HG03571 (cell line): ENCODE measurements around the gene POLG2.
"Not testable (repeated sequence)": the region's sequence is repeated elsewhere in the genome, so short reads cannot be mapped to it uniquely, and the experiment has no call there.

Experiments
- ATAC-seq: cut with Tn5 transposase; IDR thresholded peaks from one replicate; pipeline ENCODE4 v1.9.1; 2021; ENCODE audit not compliant: unreplicated experiment

POLG2 gene

DNA sequence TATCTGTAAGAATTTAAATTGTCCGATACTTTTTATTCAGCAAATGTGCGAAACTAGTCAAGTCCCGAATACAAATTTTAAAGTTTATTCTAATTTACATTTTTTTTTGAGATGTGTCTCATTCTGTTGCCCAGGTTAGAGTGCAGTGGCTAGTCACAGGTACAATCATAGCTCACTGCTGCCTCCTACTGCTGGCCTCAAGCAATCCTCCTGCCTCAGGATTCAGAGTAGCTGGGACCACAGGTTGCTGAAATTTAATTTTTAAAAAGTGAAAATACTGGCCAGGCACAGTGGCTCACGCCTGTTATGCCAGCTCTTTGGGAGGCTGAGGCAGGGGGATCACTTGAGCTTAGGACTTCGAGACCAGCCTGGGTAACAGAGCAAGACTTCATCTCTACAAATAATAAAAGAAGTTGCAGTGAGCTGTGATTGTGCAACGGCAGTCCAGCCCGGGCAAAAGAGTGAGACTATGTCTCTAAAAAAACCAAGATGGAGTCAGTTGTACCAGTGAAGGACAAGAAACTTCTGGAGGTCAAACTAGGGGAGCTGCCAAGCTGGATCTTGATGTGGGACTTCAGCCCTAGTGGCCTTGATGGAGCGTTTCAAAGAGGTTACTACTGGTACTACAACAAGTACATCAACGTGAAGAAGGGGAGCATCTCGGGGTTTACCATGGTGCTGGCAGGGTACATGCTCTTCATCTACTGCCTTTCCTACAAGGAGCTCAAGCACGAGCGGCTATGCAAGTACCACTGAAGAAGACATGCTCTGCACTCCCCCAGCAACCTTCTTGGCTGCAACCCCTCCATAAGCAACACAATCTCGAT lies 5.6 kb downstream of the POLG2 start:
- ATAC-seq: no peak

DNA sequence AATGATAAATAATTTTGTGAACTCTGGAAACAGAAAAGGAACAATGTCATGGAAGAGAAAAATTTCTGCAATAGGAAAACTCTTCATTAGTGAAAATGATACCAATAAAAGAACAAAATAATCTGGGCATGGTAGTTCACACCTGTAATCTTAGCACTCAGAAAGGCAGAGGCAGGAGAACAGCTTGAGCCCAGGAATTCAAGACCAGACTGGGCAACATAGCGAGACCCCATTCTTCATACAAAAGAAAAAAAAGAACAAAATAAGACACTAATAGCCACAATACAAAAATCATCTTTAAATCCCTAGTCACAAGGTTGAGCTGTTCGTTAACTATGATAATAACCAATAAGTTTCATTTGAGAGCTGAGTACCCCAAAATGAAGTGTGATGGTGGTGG lies 8.6 kb downstream of the POLG2 start:
- ATAC-seq: no peak

DNA sequence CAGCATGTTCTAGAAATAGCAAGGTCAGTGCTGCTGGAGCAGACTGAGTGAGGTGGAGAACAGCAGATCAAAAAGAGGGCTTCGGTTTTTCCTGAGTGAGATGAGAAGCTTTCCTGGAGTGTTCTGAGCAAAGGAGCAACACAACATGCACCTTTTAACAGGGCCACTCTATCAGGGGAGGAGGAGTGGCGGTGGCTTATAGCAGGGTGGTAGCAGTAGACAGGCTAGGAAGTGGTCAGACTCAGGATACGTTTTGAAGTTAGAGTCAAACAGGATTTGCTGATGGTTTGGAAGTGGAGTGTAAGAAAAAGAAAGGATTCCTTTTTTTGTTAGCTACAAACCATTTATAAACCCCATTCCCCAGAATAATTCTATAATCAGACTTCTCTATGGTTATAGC lies 12.5 kb downstream of the POLG2 start:
- no peak for ATAC-seq

DNA sequence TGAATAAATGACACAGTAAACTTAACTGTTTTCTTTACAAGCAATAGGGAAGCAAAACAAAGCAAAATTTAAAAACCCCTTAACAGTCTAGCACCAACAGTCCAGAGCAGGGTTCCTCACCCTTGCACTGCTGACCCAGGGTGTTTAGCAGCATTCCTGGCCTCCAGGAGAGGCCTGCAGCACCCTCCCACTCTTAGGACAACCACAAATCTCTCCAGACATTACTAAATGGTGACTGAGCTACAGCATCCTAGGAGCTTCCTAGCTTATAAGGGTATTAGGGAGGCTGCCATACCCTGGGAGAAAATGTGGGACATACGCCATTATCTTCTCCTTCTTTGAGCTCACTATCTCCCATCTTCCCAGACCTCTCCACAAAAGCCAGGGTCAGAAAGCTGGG lies 15.9 kb downstream of the POLG2 start:
- ATAC-seq: no peak

DNA sequence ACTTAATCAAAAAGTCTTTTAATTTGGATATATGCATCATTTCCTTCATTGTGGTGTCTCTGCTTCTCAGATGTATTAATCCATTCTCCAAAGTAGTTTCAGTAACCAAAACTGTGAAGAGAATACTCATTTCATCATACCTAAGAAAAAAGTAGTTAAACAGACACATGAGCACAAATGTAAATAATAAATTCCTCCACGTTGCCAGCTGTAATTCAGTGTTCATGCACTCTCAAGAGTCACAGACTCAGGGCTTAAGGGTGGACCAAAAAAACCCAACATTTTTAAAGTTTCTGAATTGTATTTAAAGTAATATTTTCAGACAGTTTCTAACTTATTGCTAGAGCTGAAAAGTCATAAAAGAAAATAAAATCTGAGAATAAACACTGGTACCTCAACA lies 19.0 kb downstream of the POLG2 start:
- ATAC-seq: no peak

DNA sequence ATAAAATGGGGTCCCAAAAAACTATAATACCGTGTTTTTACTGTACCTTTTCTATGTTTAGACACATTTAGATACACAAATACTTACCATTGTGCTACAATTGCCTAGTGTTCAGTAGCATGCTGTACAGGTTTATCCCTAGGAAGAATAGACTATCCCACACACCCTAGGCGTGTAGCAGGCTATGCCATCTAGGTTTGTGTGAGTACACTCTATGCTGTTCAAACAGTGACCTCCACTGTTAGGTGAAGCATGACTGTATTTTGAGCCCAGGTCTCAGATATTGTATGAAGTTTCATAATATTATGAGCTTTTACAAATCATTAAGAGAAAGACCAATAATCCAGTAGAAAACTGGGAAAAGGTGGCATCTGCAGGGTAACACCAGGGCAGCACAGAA lies 24.3 kb downstream of the POLG2 start:
- ATAC-seq: no peak

DNA sequence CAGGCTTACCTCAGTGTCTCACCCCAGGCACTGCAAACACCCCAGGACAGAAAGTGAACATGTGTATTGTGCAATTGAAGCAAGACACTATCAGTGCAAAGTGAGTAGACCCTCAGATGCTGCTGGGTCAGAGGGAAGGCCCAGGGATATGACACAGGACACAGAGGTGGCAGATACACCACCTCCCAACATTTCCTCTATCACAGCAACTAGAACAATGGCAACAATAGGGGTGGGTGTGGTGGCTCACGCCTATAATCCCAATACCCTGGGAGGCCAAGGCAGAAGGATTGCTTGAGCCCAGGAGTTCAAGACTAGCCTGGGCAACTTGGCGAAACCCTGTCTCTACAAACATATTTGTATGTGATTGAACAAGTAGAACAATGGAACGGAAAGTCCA lies 25.4 kb downstream of the POLG2 start:
- ATAC-seq: no peak

DNA sequence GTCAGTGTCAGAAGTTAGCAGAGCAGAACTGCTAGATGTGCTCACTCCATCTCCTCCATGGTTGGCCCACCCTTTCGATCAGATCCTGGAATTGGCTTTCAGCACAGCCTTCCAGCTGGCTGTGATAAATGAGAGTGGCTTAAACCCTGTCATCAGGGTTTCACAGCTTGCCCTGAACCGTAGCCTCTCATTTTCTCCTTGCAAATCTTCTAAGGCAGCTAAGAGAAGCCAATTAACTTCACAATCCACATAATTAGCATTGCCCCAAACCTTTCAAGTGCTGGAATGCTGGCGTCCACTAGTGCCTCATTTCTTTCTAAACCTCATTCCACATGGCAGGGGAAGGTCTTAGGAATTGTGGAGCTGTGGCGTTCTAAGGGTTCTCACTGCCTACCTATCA lies 26.2 kb downstream of the POLG2 start:
- no peak for ATAC-seq

DNA sequence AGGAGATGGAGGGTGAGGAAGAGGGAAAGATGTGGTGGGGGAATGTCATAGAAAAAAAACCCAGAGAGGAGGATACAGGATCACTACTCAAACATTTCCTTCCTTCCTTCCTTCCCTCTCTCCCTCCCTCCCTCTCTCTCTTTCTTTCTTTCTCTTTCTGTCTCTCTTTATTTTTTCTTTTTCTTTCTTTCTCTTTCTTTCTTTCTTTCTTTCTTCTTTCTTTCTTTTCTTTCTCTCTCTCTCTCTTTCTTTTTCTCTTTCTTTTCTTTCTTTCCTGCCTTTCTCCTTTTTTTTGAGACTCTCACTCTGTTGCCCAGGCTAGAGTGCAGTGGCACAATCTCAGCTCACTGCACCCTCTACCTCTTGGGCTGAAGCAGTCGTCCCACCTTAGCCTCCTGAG lies 30.0 kb downstream of the POLG2 start:
- ATAC-seq: not testable (repeated sequence)

DNA sequence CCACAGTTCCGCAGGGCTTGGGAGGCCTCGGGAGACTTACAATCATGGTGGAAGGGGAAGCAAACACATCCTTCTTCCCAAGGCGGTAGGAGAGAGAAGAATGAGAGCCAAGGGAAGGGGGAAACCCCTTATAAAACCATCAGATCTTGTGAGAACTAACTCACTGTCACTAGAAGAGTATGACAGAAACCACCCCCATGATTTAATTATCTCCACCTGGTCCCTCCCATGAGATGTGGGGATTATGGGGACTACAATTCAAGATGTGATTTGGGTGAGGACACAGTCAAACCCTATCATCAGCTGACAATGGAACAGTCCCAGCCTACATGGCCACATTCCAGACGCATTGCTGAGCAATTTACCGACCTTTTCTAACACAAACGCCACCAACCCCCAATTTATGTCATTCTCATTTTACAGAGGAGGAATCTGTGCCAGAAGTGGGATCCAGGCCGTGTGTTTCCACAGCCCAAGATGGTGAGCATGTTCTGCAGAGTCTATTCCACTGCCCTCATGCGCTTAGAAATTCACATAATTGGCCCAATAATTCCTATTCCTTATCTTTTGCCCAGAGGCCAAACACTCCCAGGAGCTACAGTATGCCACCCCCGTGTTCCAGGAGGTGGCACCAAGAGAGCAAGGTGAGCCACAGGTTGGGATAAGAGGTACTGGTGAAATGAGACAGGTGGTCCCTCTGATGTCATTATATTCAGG lies 30.7 kb downstream of the POLG2 start:
- ATAC-seq: no peak

DNA sequence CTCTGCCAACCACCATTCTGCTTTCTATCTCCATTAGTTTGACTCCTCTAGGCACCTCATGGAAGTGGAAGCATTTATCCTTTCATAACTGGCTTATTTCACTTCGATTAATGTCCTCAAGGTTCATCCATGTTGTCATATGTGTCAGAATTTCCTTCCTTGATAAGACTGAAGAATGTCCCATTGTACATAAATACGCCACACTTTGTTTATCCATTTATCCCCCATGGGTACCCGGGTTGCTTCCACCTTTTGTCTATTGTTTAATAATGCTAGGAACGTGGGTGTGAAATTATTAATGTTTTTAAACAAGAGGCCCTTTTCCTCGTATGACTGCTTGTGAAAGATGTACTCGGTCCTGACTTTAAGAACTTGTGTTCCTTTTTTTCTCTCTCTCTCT lies 35.1 kb downstream of the POLG2 start:
- no peak for ATAC-seq

DNA sequence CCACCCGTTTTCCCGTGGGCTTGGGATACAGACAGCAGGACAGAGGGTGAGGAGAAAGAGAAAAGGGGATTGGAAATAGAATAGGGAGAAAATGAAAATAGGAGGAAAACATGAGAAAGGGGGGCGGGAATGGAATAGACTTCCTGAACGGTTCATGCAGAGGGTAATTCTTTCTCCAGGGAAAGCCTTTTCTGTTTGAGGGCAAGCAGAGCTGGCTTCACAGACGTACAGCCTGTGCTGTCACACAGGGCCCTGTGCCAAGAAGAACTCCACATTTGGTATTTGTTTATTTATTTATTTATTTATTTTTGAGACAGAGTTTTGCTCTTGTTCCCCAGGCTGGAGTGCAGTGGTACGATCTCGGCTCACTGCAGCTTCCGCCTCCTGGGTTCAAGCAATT lies 35.9 kb downstream of the POLG2 start:
- no peak for ATAC-seq

DNA sequence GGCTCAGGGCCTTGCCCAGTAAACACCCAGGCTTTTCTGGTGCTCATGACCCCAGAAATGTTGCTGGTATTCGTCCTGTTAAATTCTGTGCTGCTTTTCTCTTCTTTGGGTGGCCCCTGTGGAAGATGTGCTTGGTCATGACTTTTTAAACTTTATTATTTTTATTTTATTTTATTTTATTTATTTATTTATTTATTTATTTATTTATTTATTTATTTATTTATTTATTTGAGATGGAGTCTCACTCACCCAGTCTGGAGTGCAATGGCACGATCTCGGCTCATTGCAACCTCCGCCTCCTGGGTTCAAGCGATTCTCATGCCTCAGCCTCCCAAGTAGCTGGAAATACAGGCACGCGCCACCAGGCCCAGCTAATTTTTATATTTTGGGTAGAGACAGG lies 37.0 kb downstream of the POLG2 start:
- ATAC-seq: not testable (repeated sequence)

DNA sequence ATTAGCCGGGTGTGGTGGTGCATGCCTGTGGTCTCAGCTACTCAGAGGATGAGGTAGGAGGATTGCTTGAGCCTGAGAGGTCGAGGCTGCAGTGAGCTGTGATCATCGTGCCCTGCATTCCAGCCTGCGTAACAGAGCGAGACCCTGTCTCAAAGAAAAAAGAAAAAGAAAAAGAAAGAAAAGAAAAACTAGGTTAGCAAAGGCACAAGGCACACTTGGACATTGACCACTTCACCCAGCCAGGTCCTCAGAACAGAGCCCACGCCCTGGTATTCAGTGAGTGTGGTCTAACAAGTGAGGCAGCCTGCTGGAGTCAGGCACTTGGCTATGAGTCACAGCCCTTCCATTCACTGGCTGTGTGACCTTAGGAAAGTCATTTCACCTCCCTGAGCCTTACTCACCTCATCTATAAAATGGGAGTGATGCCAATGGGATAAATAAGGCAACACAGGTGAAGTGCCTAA lies 37.5 kb downstream of the POLG2 start:
- ATAC-seq: no peak

DNA sequence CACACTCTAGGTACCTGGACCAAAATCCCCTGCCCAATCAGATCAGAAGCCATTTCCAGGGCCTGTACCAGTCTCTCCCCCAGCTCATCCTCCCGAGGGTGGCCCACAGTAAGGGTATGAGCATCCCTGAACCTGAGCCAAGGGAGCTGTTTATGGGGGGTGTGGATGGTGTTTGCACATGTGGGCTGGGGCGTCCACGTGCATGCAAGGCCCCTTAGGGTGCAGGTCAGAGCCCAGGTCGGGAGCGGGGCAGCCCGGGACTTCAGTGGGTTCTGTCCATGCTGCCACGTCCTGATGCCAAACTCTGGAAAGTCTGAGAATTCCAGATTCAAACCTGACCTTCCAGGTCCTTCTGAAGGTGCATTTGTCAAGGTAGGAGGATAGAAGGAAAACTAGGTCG lies 38.1 kb downstream of the POLG2 start:
- ATAC-seq: no peak

DNA sequence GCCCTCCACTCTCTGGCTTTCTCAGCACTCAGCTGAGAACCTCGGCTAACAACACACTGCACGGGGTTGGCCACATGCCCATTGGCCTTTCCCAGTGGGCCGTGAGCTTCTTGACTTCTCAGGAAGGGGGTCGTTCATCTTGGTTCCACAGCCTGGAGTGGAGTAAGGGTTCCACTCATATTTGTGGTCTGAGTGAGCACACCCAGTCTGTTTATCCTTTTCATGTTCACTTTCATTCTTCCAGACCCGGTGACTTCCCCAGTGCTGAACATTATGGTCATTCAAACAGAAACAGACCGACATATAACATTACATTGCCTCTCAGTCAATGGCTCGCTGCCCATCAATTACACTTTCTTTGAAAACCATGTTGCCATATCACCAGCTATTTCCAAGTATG lies 39.7 kb downstream of the POLG2 start:
- ATAC-seq: no peak

DNA sequence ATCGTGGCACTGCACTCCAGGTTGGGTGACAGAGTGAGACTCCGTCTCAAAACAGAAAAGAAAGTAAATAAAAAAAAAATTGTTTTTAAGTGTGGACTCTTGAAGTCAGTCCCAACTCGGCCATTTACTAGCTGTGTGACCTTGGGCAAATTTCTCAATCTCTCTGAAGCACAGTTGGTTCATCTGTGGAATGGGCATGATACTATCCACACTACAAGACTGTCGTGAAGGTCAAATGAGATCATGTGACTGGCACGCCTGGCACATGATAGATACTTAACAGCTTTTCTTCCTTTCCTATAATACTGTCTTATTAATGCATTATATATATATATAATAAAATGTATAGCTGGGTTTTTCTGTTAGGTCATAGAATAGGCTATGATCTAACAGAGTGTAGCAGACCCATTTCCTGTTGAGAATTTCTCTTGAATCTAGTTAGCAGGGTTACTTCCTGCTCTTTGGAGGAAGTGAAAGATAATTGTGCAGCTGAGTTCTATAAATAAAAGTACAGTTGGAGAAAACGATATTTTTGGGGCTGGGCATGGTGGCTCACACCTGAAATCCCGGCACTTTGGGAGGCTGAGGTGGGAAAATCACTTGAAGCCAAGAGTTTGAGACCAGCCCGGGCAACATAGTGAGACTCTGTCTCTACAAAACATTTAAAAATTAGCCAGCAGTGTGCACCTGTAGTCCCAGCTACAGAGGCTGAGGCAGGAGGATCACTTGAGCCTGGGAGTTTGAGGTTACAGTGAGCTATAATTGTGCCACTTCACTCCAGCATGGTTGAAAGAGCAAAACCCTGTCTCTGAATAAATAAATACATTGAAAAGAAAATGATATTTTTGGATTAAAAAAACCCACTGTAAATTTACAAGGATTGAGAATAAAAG lies 40.6 kb downstream of the POLG2 start:
- peak; percentile 62 for ATAC-seq

DNA sequence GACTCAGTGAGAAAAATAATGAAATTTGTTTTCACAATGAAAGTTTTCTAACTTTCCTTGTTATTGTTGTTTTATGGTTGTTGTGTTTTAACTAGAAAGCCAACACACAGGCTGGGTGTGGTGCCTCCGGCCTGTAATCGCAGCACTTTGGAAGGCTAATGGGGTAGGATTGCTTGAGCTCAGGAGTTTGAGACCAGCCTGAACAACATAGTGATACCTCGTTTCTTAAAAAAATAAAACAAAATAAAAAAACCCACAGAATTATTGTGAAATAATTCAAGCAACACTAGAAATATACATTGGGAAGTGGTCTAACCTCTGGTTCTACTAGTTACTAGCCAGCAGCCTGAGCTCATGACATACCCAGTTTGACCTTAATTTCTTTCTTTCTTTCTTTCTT lies 47.3 kb downstream of the POLG2 start:
- no peak for ATAC-seq

DNA sequence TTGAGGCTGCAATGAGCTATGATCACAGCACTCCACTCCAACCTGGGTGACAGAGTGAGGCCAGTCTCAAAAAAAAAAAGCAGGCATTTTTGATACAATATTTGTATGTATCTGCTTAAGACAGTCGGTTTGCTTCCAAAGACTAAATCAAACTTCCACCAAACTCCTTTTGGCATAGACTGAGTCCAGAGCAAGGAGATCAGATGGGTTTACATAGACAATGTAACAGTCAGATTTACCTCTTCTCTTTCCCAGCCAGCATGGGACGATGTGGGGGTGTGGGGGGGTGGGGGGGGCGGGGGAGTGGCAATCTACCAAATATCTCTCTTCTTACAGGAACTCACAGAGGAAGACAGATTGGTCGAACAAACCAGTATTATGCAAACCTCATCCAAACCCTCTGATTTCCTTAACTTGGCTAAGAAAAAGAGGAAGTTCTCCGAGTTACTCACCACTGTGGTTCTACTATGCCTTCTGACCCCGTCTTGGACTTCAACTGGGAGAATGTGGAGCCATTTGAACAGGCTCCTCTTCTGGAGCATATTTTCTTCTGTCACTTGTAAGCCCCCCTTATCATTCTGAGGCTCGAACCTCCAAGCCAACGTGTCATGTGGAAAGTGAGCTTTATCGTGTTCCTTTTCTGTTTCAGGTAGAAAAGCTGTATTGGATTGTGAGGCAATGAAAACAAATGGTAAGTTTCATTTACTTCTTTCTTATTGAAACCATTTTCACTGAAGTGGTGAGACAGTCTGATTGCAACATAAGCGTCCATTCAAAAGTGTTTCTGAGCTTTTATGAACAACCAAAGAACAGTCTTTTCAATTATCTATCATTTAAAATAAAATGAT lies 48.0 kb downstream of the POLG2 start, which contains the start of gene MILR1:
TSS of gene MILR1 (plus strand) at position 451 of the 848 bp plus-strand sequence. CDS start at position 505, 54 bp downstream.
- ATAC-seq: no peak

DNA sequence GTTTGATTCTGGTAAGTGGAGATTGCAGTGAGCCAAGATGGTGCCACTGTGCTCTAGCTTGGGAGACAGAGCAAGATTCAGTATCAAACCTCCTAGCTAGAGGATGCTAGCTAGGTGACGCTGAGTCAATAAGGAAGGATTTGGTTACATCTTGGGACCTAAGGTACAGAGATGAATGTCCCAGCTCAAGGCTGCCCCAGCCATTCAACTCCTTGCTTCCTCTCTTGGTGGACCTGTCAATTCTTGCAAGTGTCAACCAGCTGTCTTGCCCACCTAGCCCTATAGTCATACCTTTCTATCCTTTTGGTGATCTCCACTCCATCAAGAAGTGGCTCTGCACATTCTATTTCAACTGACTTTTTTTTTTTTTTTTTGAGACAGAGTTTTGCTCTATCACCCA lies 49.3 kb downstream of the POLG2 start:
- ATAC-seq: no peak
